HepG2 (cell line): ENCODE data around the gene ZNF831. TPM values are rescaled to one million over a fixed set of nuclear protein-coding genes. Genes with fewer than 3 reads are reported as not detected.

ENCODE experiments used
- ATAC-seq: fragments of 200-7000 bp; cut with Tn5 transposase; 3 replicates; pipeline ENCODE4 v1.9.1; 2020; ENCODE audit warnings: mild to moderate bottlenecking, moderate library complexity
- BruUV-seq: library from RNA; stranded (reverse); fragments of 400-500 nt; replicated peaks from 2 replicates; lab custom pipeline; 2021; lab: Mats Ljungman, UMichigan
- CTCF ChIA-PET: fragments of 300-600 bp; formaldehyde crosslinking; extraction: SDS; loops from one replicate; lab custom pipeline; 2021; ENCODE audit warnings: low total read pairs, inconsistent platforms, low intra/inter-chr PET ratio; lab: Yijun Ruan, JAX
- POLR2A ChIA-PET: fragments of 350-600 bp; sonication (Branson Sonifier 250); formaldehyde crosslinking; loops from one replicate; lab custom pipeline; 2020; ENCODE audit warnings: antibody characterized with exemption, inconsistent platforms; lab: Yijun Ruan, JAX
- DNase-seq: peaks from one replicate; pipeline ENCODE4 v3.0.0-alpha.2; 2015; ENCODE audit warnings: low spot score
- FAIRE-seq: peaks from 3 replicates; lab custom pipeline; 2011; peaks lifted over from hg19 to GRCh38; lab: Jason Lieb, UNC
- H2AFZ ChIP-seq: one replicate; pipeline ENCODE4 v1.6.1; 2011; ENCODE audit warnings: low read length, inconsistent platforms
- H3K27ac ChIP-seq: fragments of 300-600 bp; 3 replicates; pipeline ENCODE4 v1.8.0; 2011; ENCODE audit warnings: mixed run types, mild to moderate bottlenecking, mixed read lengths, low read length, inconsistent platforms; ENCODE audit not compliant: insufficient read depth; ENCODE audit errors: extremely low read length
- H3K27me3 ChIP-seq, 2 experiments: fragments of 200-600 bp in 1 of 2; 2 replicates in 1 of 2; 3 replicates in 1 of 2; pipeline versions ENCODE4 v1.6.0 to v1.8.0; 2011; ENCODE audit warnings: low read length in 2 of 2, mild to moderate bottlenecking in 2 of 2, moderate library complexity in 2 of 2, inconsistent platforms in 1 of 2; ENCODE audit not compliant: insufficient read depth in 2 of 2, control insufficient read depth in 1 of 2
- H3K36me3 ChIP-seq, 2 experiments: fragments of 200-600 bp in 1 of 2; replicated peaks in 1 of 2; 2 replicates in 1 of 2; 3 replicates in 1 of 2; pipeline versions ENCODE4 v1.5.1 to v1.8.0; 2011; ENCODE audit warnings: low read length in 2 of 2, inconsistent platforms in 1 of 2; ENCODE audit not compliant: insufficient read depth in 2 of 2, control insufficient read depth in 1 of 2
- H3K4me1 ChIP-seq: 2 replicates; pipeline ENCODE4 v1.5.1; 2012; ENCODE audit warnings: low read length, inconsistent platforms; ENCODE audit not compliant: insufficient read depth
- H3K4me2 ChIP-seq: 2 replicates; pipeline ENCODE4 v1.6.0; 2011; ENCODE audit warnings: low read depth, low read length, inconsistent platforms
- H3K4me3 ChIP-seq, 3 experiments: fragments of 200-600 bp in 1 of 3; sonication (generic), shearing (Covaris generic) in 1 of 3; replicated peaks in 1 of 3; 2 replicates each; pipeline ENCODE4 v1.5.1; 2011 to 2016; ENCODE audit warnings: low read length in 3 of 3, inconsistent platforms in 2 of 3, low read depth in 2 of 3, mild to moderate bottlenecking in 2 of 3, control low read depth in 1 of 3, mixed read lengths in 1 of 3; ENCODE audit not compliant: insufficient read depth in 1 of 3
- H3K79me2 ChIP-seq: one replicate; pipeline ENCODE4 v1.6.1; 2011; ENCODE audit warnings: low read length, inconsistent platforms; ENCODE audit not compliant: insufficient read depth
- H3K9ac ChIP-seq: 2 replicates; pipeline ENCODE4 v1.6.0; 2011; ENCODE audit warnings: mild to moderate bottlenecking, low read depth, low read length, inconsistent platforms; ENCODE audit not compliant: insufficient read depth
- H3K9me3 ChIP-seq: 2 replicates; pipeline ENCODE4 v1.5.1; 2012; ENCODE audit warnings: mild to moderate bottlenecking, low read length
- H4K20me1 ChIP-seq: 2 replicates; pipeline ENCODE4 v1.6.0; 2011; ENCODE audit warnings: inconsistent platforms, mild to moderate bottlenecking, low read length, moderate library complexity; ENCODE audit not compliant: insufficient read depth
- ARNT2 ChIP-seq: sonication (generic); formaldehyde crosslinking; IDR thresholded peaks from 2 replicates; pipeline ENCODE4 v1.8.0; 2022; ENCODE audit warnings: mild to moderate bottlenecking, low read depth, missing genetic modification reagents, moderate library complexity
- CBX5 ChIP-seq: sonication (generic); formaldehyde crosslinking; IDR thresholded peaks from 2 replicates; pipeline ENCODE4 v1.4.0; 2020; ENCODE audit warnings: missing genetic modification reagents, borderline replicate concordance
- HOXA5 ChIP-seq: sonication (generic); formaldehyde crosslinking; IDR thresholded peaks from 2 replicates; pipeline ENCODE4 v1.4.0; 2020; ENCODE audit warnings: missing genetic modification reagents
- KDM2A ChIP-seq: sonication (generic); formaldehyde crosslinking; IDR thresholded peaks from 2 replicates; pipeline ENCODE4 v1.4.0; 2020; ENCODE audit warnings: low read depth, missing genetic modification reagents, borderline replicate concordance
- MLLT10 ChIP-seq: sonication (generic); formaldehyde crosslinking; IDR thresholded peaks from 2 replicates; pipeline ENCODE4 v1.4.0; 2020; ENCODE audit warnings: missing genetic modification reagents
- RARA ChIP-seq: IDR thresholded peaks from 2 replicates; pipeline ENCODE4 v1.6.1; 2016; ENCODE audit warnings: missing genetic modification reagents, missing compliant biosample characterization
- SMC3 ChIP-seq: IDR thresholded peaks from 2 replicates; pipeline ENCODE4 v1.6.1; 2011; ENCODE audit warnings: low read length, improper control_type of control experiment
- STAG1 ChIP-seq: sonication (generic); formaldehyde crosslinking; IDR thresholded peaks from 2 replicates; pipeline ENCODE4 v1.4.0; 2020; ENCODE audit warnings: missing genetic modification reagents
- XRCC5 ChIP-seq: fragments of 200-400 bp; formaldehyde crosslinking; optimal IDR thresholded peaks from 2 replicates; pipeline ENCODE3; 2017; ENCODE audit warnings: mild to moderate bottlenecking, low read length
- ZC3H13 ChIP-seq: sonication (generic); formaldehyde crosslinking; IDR thresholded peaks from 2 replicates; pipeline ENCODE4 v1.8.1; 2023; ENCODE audit warnings: mild to moderate bottlenecking, missing genetic modification reagents, moderate library complexity
- ZNF446 ChIP-seq: sonication (generic); formaldehyde crosslinking; IDR thresholded peaks from 2 replicates; pipeline ENCODE4 v1.5.0; 2020; ENCODE audit warnings: mild to moderate bottlenecking, missing genetic modification reagents
- ZNF550 ChIP-seq: sonication (generic); formaldehyde crosslinking; IDR thresholded peaks from 2 replicates; pipeline ENCODE4 v1.4.0; 2020; ENCODE audit warnings: mild to moderate bottlenecking, missing genetic modification reagents, borderline replicate concordance
- ZSCAN5A ChIP-seq: sonication (generic); formaldehyde crosslinking; IDR thresholded peaks from 2 replicates; pipeline ENCODE4 v1.8.0; 2022; ENCODE audit warnings: mild to moderate bottlenecking, missing genetic modification reagents, borderline replicate concordance
- WGBS: methylation state at CpG from one replicate; pipeline ENCODE4 v1.1.6; 2017; ENCODE audit warnings: low lambda C conversion rate; 5-methylcytosine and 5-hydroxymethylcytosine counted together
- in situ Hi-C: cut with HindIII; loops from 2 replicates; pipeline ENCODE4 v1.10.0; 2017; ENCODE audit warnings: low pct_unique_long_range_greater_than_20kb; ENCODE audit not compliant: extremely low pct_ligation_motif_present
- intact Hi-C: fragments of 100-400 bp; cut with micrococcal nuclease; formaldehyde crosslinking; loops from one replicate; pipeline ENCODE4 v1.10.0; 2022; ENCODE audit not compliant: unreplicated experiment
- polyA plus RNA-seq, 8 experiments: library from polyadenylated mRNA; depleted of rRNA in 3 of 8; stranded (reverse) in 7 of 8; unstranded in 1 of 8; fragments of >200 nt; fragmentation: Illumina TruSeq in 4 of 8; extraction: Trizol in 4 of 8; gene quantifications; 2 replicates each; pipeline versions ENCODE4 v1.2.1 to v1.2.3, GENCODE V29; 2011 to 2016; ENCODE audit warnings: low read depth in 4 of 8, missing spikeins in 1 of 8, mixed read lengths in 1 of 8; ENCODE audit not compliant: insufficient read depth in 1 of 8
- total RNA-seq, 5 experiments: library from RNA; depleted of rRNA; stranded (reverse); fragments of >200 nt; fragmentation: Illumina TruSeq; extraction: Trizol; gene quantifications; 2 replicates each; pipeline ENCODE4 v1.2.3, GENCODE V29; 2016; ENCODE audit warnings: low read depth in 1 of 5
- TF ChIP-seq, protein P1 (sequence below): IDR thresholded peaks from 2 replicates; pipeline ENCODE4 v1.6.1; 2016; ENCODE audit warnings: low read depth, control low read depth
- TF ChIP-seq, protein P2 (sequence below): sonication (generic); formaldehyde crosslinking; IDR thresholded peaks from 2 replicates; pipeline ENCODE4 v1.4.0; 2020; ENCODE audit warnings: missing genetic modification reagents
- TF ChIP-seq, protein P3 (sequence below): sonication (generic); formaldehyde crosslinking; IDR thresholded peaks from 2 replicates; pipeline ENCODE4 v1.5.0; 2020; ENCODE audit warnings: mild to moderate bottlenecking, missing genetic modification reagents, moderate library complexity

The ZNF831 gene
- total and polyA plus RNA-seq, 2 of the 13 experiments (the other 11 are each of a cell fraction or from before 2014, with no cell fraction given), result not detected

DNA sequence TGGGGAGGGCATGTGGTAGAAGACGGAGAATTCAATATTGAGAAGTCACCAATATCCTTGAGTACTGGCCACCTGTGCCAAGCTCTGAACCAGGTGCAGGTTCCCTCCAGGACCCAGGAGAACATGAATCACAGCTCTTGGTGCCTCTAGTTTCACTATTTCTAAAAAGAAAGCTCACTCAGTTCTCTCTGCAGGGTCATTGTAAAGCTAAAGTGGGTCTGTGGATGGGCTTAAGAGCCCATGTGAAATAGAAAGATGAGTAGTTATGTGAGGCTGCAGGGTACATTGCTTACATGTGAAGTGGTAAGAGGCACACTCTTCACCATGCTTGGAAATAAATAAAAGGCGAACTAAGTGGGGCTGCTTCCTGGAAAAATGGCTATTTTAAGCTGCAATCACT, 43.6 kb downstream of the ZNF831 start (continued):
- TF ChIP-seq ZSCAN5A (CRISPR knock-in tag), result no peak

DNA sequence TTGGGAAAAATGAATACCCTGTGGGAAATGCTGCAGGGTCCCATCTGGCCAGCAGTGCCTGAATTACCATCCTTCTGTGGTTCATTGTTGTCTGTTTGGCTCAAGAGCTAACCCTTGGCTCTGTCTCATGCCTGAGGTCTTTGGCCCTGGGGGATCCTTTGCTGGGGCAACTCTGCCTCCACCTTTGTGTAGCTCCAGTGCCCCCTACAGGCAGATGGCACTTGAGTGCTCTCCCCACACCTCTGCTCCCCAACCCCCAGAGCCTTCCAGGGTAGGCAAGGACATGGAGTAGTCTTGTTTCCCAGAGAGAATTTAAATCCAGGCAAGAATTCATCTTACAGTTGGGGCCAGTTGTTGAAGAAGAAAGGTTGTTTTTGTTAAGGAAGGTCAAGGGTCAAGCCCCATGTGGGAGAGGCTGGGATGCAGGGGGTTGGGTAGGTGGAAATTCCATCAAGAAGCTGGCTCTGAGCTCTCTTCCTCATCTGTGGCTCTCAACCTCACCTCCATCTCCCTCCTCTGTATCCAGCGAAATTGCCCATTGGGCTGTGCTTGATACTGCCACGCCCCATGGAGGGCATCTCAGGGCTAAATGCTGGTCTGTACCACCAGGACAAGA, 44.2 kb downstream of the ZNF831 start:
- Histone ChIP-seq H3K27me3 (peaks cover 3 to 36% of the 10 kb centered on the region in 2 experiments; a peak in 4 of 5 replicates), H2AFZ (no peak overlapping the region), H3K36me3 (no peaks in the 10 kb centered on the region), H3K79me2 (no peaks in the 10 kb centered on the region), H3K4me3 (no peak overlapping the region), H3K4me1 (no peaks in the 10 kb centered on the region), H3K9ac (no peak overlapping the region), H3K27ac (no peak overlapping the region), H3K4me2 (no peak overlapping the region), H4K20me1 (no peaks in the 10 kb centered on the region), H3K9me3 (no peaks in the 10 kb centered on the region)
- DNase-seq (peak; percentile 53), FAIRE-seq (peak; percentile 62), ATAC-seq (peak; percentile 87)
- no TSS peak for BruUV-seq
- intact Hi-C loops, result loop anchor here (1.0 kb wide), 1 partner anchor 338 kb away; no protein-coding TSS in a partner anchor
- ChIA-PET CTCF (interaction anchor here (0.7 to 2.5 kb wide), 3 partner anchors 120 to 339 kb away, joined by 3 to 18 read pairs (median 5); no protein-coding TSS in a partner anchor), POLR2A (no interaction called here)
- in situ Hi-C loops, result no loop called here
- WGBS, result 0% methylated on average over 2 of the region's 2 CpGs
- TF ChIP-seq CBX5 (0 out of 2 replicates have a peak, but pooled peaks have one; percentile 19), ZNF446 (CRISPR knock-in tag) (no peak), HOXA5 (CRISPR knock-in tag) (0 out of 2 replicates have a peak, but pooled peaks have one; percentile 33), ARNT2 (CRISPR knock-in tag) (no peak), RARA (CRISPR knock-in tag) (no peak), MLLT10 (CRISPR knock-in tag) (no peak), XRCC5 (peak; percentile 17), STAG1 (CRISPR knock-in tag) (peak; percentile 91), KDM2A (CRISPR knock-in tag) (0 out of 2 replicates have a peak, but pooled peaks have one; percentile 18), ZNF550 (CRISPR knock-in tag) (no peak), ZC3H13 (no peak), SMC3 (peak; percentile 59)
- TF ChIP-seq, protein P1, sequence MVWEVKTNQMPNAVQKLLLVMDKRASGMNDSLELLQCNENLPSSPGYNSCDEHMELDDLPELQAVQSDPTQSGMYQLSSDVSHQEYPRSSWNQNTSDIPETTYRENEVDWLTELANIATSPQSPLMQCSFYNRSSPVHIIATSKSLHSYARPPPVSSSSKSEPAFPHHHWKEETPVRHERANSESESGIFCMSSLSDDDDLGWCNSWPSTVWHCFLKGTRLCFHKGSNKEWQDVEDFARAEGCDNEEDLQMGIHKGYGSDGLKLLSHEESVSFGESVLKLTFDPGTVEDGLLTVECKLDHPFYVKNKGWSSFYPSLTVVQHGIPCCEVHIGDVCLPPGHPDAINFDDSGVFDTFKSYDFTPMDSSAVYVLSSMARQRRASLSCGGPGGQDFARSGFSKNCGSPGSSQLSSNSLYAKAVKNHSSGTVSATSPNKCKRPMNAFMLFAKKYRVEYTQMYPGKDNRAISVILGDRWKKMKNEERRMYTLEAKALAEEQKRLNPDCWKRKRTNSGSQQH (CRISPR knock-in tag), result no peak
- TF ChIP-seq, protein P2, sequence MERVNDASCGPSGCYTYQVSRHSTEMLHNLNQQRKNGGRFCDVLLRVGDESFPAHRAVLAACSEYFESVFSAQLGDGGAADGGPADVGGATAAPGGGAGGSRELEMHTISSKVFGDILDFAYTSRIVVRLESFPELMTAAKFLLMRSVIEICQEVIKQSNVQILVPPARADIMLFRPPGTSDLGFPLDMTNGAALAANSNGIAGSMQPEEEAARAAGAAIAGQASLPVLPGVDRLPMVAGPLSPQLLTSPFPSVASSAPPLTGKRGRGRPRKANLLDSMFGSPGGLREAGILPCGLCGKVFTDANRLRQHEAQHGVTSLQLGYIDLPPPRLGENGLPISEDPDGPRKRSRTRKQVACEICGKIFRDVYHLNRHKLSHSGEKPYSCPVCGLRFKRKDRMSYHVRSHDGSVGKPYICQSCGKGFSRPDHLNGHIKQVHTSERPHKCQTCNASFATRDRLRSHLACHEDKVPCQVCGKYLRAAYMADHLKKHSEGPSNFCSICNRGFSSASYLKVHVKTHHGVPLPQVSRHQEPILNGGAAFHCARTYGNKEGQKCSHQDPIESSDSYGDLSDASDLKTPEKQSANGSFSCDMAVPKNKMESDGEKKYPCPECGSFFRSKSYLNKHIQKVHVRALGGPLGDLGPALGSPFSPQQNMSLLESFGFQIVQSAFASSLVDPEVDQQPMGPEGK (CRISPR knock-in tag), result 0 out of 2 replicates have a peak, but pooled peaks have one; percentile 29
- TF ChIP-seq, protein P3, sequence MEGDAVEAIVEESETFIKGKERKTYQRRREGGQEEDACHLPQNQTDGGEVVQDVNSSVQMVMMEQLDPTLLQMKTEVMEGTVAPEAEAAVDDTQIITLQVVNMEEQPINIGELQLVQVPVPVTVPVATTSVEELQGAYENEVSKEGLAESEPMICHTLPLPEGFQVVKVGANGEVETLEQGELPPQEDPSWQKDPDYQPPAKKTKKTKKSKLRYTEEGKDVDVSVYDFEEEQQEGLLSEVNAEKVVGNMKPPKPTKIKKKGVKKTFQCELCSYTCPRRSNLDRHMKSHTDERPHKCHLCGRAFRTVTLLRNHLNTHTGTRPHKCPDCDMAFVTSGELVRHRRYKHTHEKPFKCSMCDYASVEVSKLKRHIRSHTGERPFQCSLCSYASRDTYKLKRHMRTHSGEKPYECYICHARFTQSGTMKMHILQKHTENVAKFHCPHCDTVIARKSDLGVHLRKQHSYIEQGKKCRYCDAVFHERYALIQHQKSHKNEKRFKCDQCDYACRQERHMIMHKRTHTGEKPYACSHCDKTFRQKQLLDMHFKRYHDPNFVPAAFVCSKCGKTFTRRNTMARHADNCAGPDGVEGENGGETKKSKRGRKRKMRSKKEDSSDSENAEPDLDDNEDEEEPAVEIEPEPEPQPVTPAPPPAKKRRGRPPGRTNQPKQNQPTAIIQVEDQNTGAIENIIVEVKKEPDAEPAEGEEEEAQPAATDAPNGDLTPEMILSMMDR (CRISPR knock-in tag), result peak; percentile 69
